Tibial artery (tissue), 4 donors: ENCODE data around the gene BLM.

ENCODE experiments used
- DNase-seq, 2 donors: peaks; one replicate each; pipeline ENCODE4 v3.0.0-alpha.2; 2019
- H3K27ac ChIP-seq, 2 donors: fragments of 200-600 bp; sonication (generic) in 1 of 2; 1 replicate in 1 of 2; 2 replicates in 1 of 2; pipeline ENCODE4 v1.5.1; 2018 to 2019; ENCODE audit warnings: mild to moderate bottlenecking in 1 of 2
- H3K27me3 ChIP-seq, 2 donors: fragments of 200-600 bp; sonication (generic) in 1 of 2; one replicate each; pipeline versions ENCODE4 v1.5.1 to v1.6.0; 2016 to 2019
- H3K36me3 ChIP-seq, 3 donors: fragments of 200-600 bp; sonication (generic) in 2 of 3; one replicate each; pipeline ENCODE4 v1.5.1; 2016 to 2019; ENCODE audit warnings: mild to moderate bottlenecking in 2 of 3
- H3K4me1 ChIP-seq, 4 donors: fragments of 200-600 bp; sonication (generic) in 2 of 4; 1 replicate in 3 of 4; 2 replicates in 1 of 4; pipeline ENCODE4 v1.5.1; 2016 to 2019
- H3K4me3 ChIP-seq, 2 donors: fragments of 200-600 bp; sonication (generic) in 1 of 2; 1 replicate in 1 of 2; 2 replicates in 1 of 2; pipeline ENCODE4 v1.5.1; 2018 to 2019; ENCODE audit warnings: mild to moderate bottlenecking in 2 of 2
- H3K9me3 ChIP-seq, 3 donors: fragments of 200-600 bp; sonication (generic) in 1 of 3; one replicate each; pipeline ENCODE4 v1.5.1; 2016 to 2019
- intact Hi-C: fragments of 100-400 bp; cut with DNase I; formaldehyde crosslinking; loops from one replicate; pipeline ENCODE4 v1.15.0; 2023; ENCODE audit warnings: low total_unique reads
- TF ChIP-seq, protein P1 (sequence below), 2 experiments: fragments of 200-600 bp in 1 of 2; fragments of 450-650 bp in 1 of 2; IDR thresholded peaks; one replicate each; pipeline ENCODE4 v1.5.1; 2017 to 2019; ENCODE audit warnings: antibody characterized with exemption in 2 of 2, mild to moderate bottlenecking in 1 of 2, moderate library complexity in 1 of 2

BLM gene

DNA sequence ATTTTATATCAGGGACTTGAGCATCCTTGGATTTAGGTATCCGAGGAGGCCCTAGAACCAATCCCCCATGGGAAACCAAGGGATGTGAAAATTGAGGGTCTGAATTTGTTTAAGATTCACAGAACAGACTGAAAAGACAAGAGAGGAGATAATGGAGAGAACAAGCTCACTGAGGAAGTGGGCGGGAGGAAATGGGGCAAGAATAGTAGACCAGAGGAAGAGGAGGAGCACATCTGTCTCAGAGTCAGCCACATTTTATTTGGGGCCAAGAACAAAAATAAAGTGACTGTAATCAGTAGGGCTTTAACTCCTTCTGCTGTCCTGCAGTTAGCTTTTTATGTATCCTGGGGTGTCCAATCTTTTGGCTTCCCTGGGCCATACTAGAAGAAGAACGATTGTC, 63.8 kb downstream of the BLM start:
- H3K4me1 ChIP-seq: no peaks in the 10 kb centered on the region
- H3K27ac ChIP-seq: no peak overlapping the region
- H3K36me3 ChIP-seq: no peaks in the 10 kb centered on the region
- no peaks in the 10 kb centered on the region for H3K9me3 ChIP-seq
- intact Hi-C loops: loop anchor here (5.0 kb wide), 1 partner anchor 1556 kb away; no protein-coding TSS in a partner anchor
- no peak overlapping the region for H3K4me3 ChIP-seq
- DNase-seq: no peak
- TF ChIP-seq, protein P1, sequence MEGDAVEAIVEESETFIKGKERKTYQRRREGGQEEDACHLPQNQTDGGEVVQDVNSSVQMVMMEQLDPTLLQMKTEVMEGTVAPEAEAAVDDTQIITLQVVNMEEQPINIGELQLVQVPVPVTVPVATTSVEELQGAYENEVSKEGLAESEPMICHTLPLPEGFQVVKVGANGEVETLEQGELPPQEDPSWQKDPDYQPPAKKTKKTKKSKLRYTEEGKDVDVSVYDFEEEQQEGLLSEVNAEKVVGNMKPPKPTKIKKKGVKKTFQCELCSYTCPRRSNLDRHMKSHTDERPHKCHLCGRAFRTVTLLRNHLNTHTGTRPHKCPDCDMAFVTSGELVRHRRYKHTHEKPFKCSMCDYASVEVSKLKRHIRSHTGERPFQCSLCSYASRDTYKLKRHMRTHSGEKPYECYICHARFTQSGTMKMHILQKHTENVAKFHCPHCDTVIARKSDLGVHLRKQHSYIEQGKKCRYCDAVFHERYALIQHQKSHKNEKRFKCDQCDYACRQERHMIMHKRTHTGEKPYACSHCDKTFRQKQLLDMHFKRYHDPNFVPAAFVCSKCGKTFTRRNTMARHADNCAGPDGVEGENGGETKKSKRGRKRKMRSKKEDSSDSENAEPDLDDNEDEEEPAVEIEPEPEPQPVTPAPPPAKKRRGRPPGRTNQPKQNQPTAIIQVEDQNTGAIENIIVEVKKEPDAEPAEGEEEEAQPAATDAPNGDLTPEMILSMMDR (IDR thresholded peaks at IDR 0.05): no peak
- H3K27me3 ChIP-seq: no peaks in the 10 kb centered on the region

DNA sequence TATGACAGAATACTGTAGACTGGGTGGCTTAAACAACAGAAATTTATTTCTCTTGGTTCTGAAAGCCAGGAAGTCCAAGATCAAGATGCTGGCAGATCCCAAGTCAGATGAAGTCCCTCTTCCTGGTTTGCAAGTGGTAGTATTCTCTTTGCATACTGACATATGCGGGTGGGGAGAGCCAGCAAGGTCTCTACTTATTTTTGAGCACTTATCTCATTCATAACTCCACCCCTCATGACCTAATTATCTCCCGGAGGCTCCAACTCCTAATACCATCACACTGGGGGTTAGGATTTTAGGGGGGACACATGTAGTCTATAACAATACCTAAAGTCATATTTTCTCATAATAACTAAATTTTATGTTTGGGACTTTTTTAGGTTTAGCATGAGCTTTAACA, 65.3 kb downstream of the BLM start:
- H3K4me1 ChIP-seq: no peaks in the 10 kb centered on the region

DNA sequence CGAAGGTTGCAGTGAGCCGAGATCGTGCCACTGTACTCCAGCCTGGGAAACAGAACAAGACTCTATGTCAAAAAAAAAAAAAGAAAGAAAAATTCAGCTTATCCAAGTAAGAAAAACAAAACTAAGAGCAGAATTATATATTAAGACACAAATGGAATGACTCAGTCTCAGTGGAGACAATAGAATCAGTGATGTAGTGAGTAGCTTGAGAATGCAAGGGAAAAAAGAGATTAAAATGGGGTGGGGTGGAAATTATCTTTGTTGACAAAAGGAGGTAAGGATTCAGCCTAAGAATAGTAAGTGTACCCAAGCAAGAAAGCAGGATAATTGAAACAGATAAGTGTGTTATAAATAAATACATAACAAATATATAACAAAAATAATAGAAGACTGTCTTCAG, 70.7 kb downstream of the BLM start:
- H3K36me3 ChIP-seq: no peaks in the 10 kb centered on the region
- no peaks in the 10 kb centered on the region for H3K27me3 ChIP-seq
- H3K4me1 ChIP-seq: no peaks in the 10 kb centered on the region
- no peaks in the 10 kb centered on the region for H3K9me3 ChIP-seq
- DNase-seq: no peak
- no peak overlapping the region for H3K27ac ChIP-seq
- TF ChIP-seq, protein P1 (IDR thresholded peaks at IDR 0.05): no peak
- H3K4me3 ChIP-seq: no peak overlapping the region
- intact Hi-C loops: no loop called here

More for the DNA sequence above, 65.3 kb downstream of the BLM start:
- TF ChIP-seq, protein P1 (IDR thresholded peaks at IDR 0.05): no peak
- H3K9me3 ChIP-seq: no peaks in the 10 kb centered on the region
- no peak overlapping the region for H3K4me3 ChIP-seq
- H3K27me3 ChIP-seq: no peaks in the 10 kb centered on the region
- H3K27ac ChIP-seq: no peak overlapping the region
- intact Hi-C loops: loop anchor here (5.0 kb wide), 1 partner anchor 1555 kb away; no protein-coding TSS in a partner anchor
- no peak for DNase-seq
- no peaks in the 10 kb centered on the region for H3K36me3 ChIP-seq

DNA sequence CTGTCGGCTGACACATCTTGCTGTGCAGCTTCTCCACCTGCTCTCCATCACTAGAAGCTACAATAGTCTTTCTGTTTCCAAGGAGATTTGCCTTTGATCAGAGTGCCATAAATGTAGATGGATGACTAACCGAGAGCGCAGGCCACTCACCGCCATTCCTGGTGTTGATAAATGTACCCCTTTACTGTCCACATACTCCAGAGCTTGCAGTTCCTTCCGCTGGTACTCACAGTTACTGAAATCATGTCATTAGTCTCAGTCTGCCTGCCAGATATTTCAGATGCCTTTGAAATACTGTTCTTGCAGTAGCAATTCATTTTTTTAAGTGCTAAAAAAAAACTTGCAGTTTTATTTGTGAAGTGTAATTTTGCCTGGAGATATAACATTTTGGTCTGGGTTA, 72.3 kb downstream of the BLM start:
- TF ChIP-seq, protein P1 (IDR thresholded peaks at IDR 0.05): no peak
- no peak for DNase-seq
- H3K4me3 ChIP-seq: no peak overlapping the region
- H3K27ac ChIP-seq: no peak overlapping the region
- H3K36me3 ChIP-seq: no peaks in the 10 kb centered on the region
- no peaks in the 10 kb centered on the region for H3K9me3 ChIP-seq
- no peaks in the 10 kb centered on the region for H3K4me1 ChIP-seq
- intact Hi-C loops: no loop called here
- no peaks in the 10 kb centered on the region for H3K27me3 ChIP-seq

DNA sequence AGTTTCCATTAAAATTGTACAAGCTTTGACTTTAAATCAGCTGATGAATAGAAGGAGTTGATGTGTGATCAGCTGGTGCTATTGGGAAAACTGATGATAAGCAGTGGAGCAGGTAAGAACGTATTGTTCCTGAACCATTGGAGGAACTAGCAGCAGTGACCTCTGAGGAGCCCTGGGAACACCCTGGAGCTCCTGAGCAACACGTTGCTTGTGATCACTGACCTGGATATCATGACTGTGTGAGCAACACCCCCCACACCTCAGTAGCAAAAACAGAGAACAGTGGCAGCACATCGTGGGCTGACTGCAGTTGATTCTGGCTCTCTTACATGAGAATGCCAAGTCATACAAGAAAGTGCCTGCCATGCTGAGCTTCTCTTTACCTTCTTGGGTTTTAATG, 72.9 kb downstream of the BLM start:
- no peaks in the 10 kb centered on the region for H3K4me1 ChIP-seq
- no peak for DNase-seq

More for the DNA sequence above, 72.9 kb downstream of the BLM start:
- intact Hi-C loops: no loop called here
- H3K9me3 ChIP-seq: no peaks in the 10 kb centered on the region
- H3K36me3 ChIP-seq: no peaks in the 10 kb centered on the region
- H3K27me3 ChIP-seq: no peaks in the 10 kb centered on the region
- TF ChIP-seq, protein P1 (IDR thresholded peaks at IDR 0.05): no peak
- H3K27ac ChIP-seq: no peak overlapping the region
- H3K4me3 ChIP-seq: no peak overlapping the region
